Smooth muscle cell (in vitro differentiated cells): ENCODE measurements around the gene CNTN1. TPM values are rescaled to one million over a fixed set of nuclear protein-coding genes. Genes with fewer than 3 reads are reported as not detected.
"Not testable (repeated sequence)": the region's sequence is repeated elsewhere in the genome, so short reads cannot be mapped to it uniquely, and the experiment has no call there.

Experiments
- DNase-seq: peaks from one replicate; lab custom pipeline; 2025; ENCODE audit not compliant: unreplicated experiment; lab: John Stamatoyannopoulos, UW
- H2AFZ ChIP-seq: fragments of 200-600 bp; sonication (generic); 2 replicates; pipeline ENCODE4 v1.6.0; 2016; ENCODE audit warnings: antibody characterized with exemption, low read depth, mild to moderate bottlenecking
- H3F3A ChIP-seq: fragments of 200-600 bp; sonication (generic); 2 replicates; pipeline ENCODE4 v1.6.0; 2017; ENCODE audit warnings: antibody characterized with exemption, low read depth
- H3K27ac ChIP-seq: fragments of 200-600 bp; sonication (generic); 2 replicates; pipeline ENCODE4 v1.5.1; 2016; ENCODE audit warnings: low read depth, mild to moderate bottlenecking
- H3K27me3 ChIP-seq: fragments of 200-600 bp; sonication (generic); 2 replicates; pipeline ENCODE4 v1.6.1; 2016; ENCODE audit warnings: low read depth, mild to moderate bottlenecking
- H3K36me3 ChIP-seq: fragments of 200-600 bp; sonication (generic); 2 replicates; pipeline ENCODE4 v1.5.1; 2016; ENCODE audit warnings: low read depth
- H3K4me1 ChIP-seq: fragments of 200-600 bp; sonication (generic); 2 replicates; pipeline ENCODE4 v1.5.1; 2016; ENCODE audit warnings: low read depth
- H3K4me2 ChIP-seq: fragments of 200-600 bp; sonication (generic); 2 replicates; pipeline ENCODE4 v1.6.0; 2016; ENCODE audit warnings: mild to moderate bottlenecking
- H3K4me3 ChIP-seq: fragments of 200-600 bp; sonication (generic); 2 replicates; pipeline ENCODE4 v1.5.1; 2016; ENCODE audit warnings: mild to moderate bottlenecking
- H3K79me2 ChIP-seq: fragments of 200-600 bp; sonication (generic); 2 replicates; pipeline ENCODE4 v1.6.0; 2016; ENCODE audit warnings: low read depth, mild to moderate bottlenecking
- H3K9ac ChIP-seq: fragments of 200-600 bp; sonication (generic); 2 replicates; pipeline ENCODE4 v1.6.0; 2016; ENCODE audit warnings: low read depth
- H3K9me3 ChIP-seq: fragments of 200-600 bp; sonication (generic); replicated peaks from 2 replicates; pipeline ENCODE4 v1.5.1; 2016; ENCODE audit warnings: low read depth
- H4K20me1 ChIP-seq: fragments of 200-600 bp; sonication (generic); 2 replicates; pipeline ENCODE4 v1.6.0; 2016; ENCODE audit warnings: low read depth
- CTCF ChIP-seq: fragments of 200-600 bp; sonication (generic); IDR thresholded peaks from 2 replicates; pipeline ENCODE4 v1.5.1; 2017; ENCODE audit warnings: borderline replicate concordance, mild to moderate bottlenecking, antibody characterized with exemption; ENCODE audit not compliant: insufficient read depth, poor library complexity, severe bottlenecking
- WGBS: methylation state at CpG from one replicate; pipeline ENCODE4 v1.1.7; 2016; ENCODE audit warnings: low lambda C conversion rate; 5-methylcytosine and 5-hydroxymethylcytosine counted together
- polyA plus RNA-seq: library from polyadenylated mRNA; unstranded; fragments of >200 nt; fragmentation: Nextera tagmentation; extraction: Ambion mirVana; gene quantifications from 2 replicates; pipeline ENCODE4 v1.2.1, GENCODE V29; 2016
- total RNA-seq: library from RNA; depleted of rRNA; stranded (reverse); fragments of >200 nt; gene quantifications from 2 replicates; pipeline ENCODE4 v1.2.3, GENCODE V29; 2014

Gene CNTN1
- total and polyA plus RNA-seq, 2 experiments from 2014 or later = 0.37 to 0.94 TPM

GRCh38 chr12:40733871-40734270, 41.6 kb downstream of the CNTN1 start:
- Histone ChIP-seq H2AFZ (no peak overlapping the region), H3K27ac (no peak overlapping the region), H3K36me3 (no peaks in the 10 kb centered on the region), H3K4me3 (no peak overlapping the region), H3F3A (no peaks in the 10 kb centered on the region), H3K9me3 (no peaks in the 10 kb centered on the region), H3K4me1 (peaks cover 8% of the 10 kb centered on the region), H3K9ac (no peak overlapping the region), H3K4me2 (no peak overlapping the region), H3K27me3 (no peaks in the 10 kb centered on the region), H3K79me2 (no peaks in the 10 kb centered on the region), H4K20me1 (no peaks in the 10 kb centered on the region)
- no peak for DNase-seq
- TF ChIP-seq CTCF = no peak

- Histone ChIP-seq H3K79me2 (no peaks in the 10 kb centered on the region), H3K27ac (no peak overlapping the region), H3K27me3 (no peaks in the 10 kb centered on the region), H3K36me3 (no peaks in the 10 kb centered on the region), H3K9ac (no peak overlapping the region), H3K4me2 (no peak overlapping the region), H2AFZ (no peak overlapping the region), H3K9me3 (no peaks in the 10 kb centered on the region), H3F3A (no peaks in the 10 kb centered on the region), H3K4me1 (peaks cover 8% of the 10 kb centered on the region), H3K4me3 (no peak overlapping the region), H4K20me1 (no peaks in the 10 kb centered on the region)
- DNase-seq = no peak
- no peak for TF ChIP-seq CTCF
- 81% methylated on average over 3 of the region's 3 CpGs for WGBS
Observed at GRCh38 chr12:40734276-40734675, 42.0 kb downstream of the CNTN1 start.

- H3F3A ChIP-seq = no peaks in the 10 kb centered on the region
- DNase-seq = no peak
- H3K9ac ChIP-seq = no peak overlapping the region
- no peak overlapping the region for H3K4me2 ChIP-seq
- no peaks in the 10 kb centered on the region for H3K79me2 ChIP-seq
- peak overlapping the region; percentile 17 for H2AFZ ChIP-seq
- H3K27ac ChIP-seq = no peak overlapping the region
- no peaks in the 10 kb centered on the region for H3K36me3 ChIP-seq
- no peaks in the 10 kb centered on the region for H3K27me3 ChIP-seq
- H4K20me1 ChIP-seq = no peaks in the 10 kb centered on the region
- H3K9me3 ChIP-seq = no peaks in the 10 kb centered on the region
- peaks cover 8% of the 10 kb centered on the region for H3K4me1 ChIP-seq
- no peak overlapping the region for H3K4me3 ChIP-seq
- WGBS = 73% methylated on average over 3 of the region's 3 CpGs
- TF ChIP-seq CTCF = no peak
Observed at GRCh38 chr12:40735551-40736230, 43.5 kb downstream of the CNTN1 start.

GRCh38 chr12:40737416-40737815, 45.2 kb downstream of the CNTN1 start:
- not testable (repeated sequence) for DNase-seq, H3K79me2 ChIP-seq, H2AFZ ChIP-seq, H3F3A ChIP-seq, H3K27ac ChIP-seq, H3K4me3 ChIP-seq, H4K20me1 ChIP-seq, H3K4me1 ChIP-seq, H3K36me3 ChIP-seq, H3K9me3 ChIP-seq, H3K4me2 ChIP-seq, H3K9ac ChIP-seq, H3K27me3 ChIP-seq
- 95% methylated on average over 4 of the region's 4 CpGs for WGBS
